IPS-11a (cell line): ENCODE results near the gene FBXW4.

ENCODE experiments used
- H3K4me3 ChIP-seq: one replicate; pipeline ENCODE4 v1.5.1; 2013; ENCODE audit warnings: low read depth, low read length, control low read depth

The FBXW4 gene

DNA sequence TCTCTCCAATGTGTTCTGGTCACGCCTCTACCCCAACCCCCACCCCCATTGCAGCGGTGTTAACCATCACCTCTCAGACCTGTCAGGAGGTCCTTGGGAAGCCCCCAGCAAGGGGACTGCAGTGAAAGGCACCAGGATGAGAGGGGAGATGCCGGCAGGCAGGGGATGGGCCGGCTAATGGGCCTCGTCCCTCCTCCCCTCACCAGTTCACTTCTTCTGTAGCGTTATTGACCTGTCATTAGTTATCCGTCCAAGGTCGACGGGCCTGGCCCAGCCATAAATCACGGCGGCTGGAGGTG lies 125.7 kb downstream of the FBXW4 start:
- no peak overlapping the region for H3K4me3 ChIP-seq

DNA sequence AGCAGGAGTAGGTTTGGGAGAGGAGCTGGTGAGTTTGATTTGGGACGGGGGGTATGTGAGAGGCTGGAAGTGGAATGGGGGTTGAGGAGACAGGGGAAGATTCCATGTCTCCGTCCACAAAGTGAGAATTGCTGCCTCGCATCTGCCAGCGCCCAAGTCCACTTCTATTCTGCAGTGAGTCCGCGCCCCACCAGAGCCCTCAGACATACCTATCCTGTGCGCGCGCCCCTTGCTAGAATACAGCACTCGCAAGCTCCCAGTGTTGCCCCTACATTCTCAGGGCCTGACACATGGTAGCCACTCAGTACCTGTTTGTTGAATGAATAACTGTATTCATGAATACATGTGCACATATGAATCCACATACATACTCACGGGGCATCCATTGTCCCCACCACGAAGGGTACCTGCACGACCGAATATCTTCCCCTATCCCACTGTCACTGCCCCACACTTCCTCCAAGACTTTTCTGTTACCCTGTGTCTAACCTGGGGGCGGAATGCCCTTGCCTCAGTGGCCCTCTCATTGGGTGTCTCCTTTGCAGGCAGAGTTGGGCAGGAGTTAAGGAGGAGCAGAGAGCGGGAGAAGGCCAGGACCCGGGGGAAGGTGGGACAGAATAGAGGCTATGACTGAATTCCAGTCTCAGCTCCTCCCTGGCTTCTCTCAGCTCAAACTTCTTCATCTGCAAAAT lies 126.8 kb downstream of the FBXW4 start:
- no peak overlapping the region for H3K4me3 ChIP-seq

DNA sequence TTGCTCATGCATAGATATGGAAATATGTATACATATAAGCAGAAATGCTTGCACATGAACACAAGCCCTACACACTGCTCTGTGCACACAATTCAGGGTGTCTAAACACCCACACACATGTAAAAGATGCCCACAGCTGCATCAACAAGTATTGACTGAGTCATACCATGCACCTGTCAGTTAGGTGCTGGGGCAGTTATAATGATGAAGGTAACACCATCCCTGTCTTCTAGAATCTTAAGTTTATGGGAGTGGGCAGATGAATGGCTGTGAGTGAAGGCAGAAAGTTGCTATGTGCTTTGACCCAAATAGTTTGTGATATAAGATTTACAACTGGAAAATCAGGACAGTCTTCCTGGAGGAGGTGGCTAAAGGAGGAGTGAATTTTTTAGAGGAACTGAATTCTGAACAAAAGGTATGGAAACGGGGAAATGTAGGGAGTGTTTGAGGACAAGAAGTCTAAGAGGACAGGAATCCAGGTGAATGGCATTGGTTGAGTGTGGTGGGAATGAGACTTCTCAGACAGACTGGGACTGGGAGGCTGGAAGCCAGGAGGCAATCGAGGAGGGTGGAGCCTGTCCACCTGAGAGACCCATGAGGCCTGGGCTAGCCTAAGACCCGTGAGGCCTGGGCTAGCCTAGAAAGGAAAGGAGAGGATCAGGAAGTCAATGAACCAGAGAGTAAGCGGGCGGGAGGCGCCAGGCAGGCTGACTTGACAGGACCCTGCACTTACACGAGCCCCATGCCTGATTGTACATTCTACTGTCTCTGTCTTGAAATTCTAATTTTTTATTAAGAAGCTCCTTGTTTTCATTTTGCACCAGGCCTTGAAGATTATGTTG lies 127.6 kb downstream of the FBXW4 start:
- H3K4me3 ChIP-seq: no peak overlapping the region

DNA sequence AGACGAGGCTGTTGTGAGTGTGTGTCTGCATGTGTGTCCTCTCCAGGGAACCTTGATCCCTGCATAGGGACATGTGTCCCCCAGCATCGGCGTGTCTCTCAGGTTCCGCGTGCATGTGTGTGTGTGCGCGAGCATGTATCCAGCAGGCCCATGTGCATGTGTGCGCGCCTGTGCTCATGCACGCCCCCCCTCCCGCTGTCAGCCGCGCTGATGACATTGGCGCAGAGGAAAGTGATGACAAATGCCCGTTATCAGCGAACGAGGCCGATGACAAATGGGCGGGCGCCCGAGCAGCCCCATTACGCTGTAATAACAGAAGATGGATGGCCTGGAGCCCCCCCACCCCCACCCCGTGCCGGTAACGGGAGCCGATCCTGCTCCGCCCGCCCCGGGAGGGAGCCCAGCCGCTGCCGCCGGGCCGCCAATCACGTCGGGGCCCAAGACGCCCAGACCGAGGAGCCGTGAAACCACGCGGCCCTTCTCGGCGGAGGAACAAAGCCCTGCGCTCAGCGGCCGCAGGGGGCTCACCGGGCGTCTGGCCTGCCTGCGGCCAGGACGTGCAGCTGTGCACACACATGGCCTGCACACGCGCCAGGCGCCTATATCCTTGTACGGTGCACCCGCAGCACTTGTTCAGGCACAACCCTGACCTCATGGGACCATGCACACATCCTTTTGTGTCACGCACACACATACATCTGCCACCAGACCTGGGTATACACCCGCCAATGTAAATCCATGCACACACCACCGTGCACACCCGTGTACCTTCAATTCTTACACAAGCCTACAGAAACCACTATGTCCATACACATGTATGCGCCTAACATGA lies 128.4 kb downstream of the FBXW4 start:
- no peak overlapping the region for H3K4me3 ChIP-seq

DNA sequence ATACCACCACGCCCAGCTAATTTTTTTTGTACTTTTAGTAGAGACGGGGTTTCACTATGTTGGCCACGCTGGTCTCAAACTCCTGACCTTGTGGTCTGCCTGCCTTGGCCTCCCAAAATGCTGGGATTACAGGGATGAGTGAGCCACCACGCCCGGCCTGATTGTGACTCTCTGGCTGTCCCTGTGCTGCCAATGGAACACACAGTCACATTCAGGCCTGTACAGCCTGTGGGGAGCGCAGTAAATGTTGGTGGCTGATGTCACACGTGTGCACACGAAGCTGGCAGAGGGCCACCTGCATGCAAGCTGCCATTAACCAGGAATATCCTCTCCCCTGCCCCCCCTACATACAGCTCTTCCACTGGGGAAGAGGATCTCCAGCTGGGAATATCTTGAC lies 129.0 kb downstream of the FBXW4 start:
- no peak overlapping the region for H3K4me3 ChIP-seq

DNA sequence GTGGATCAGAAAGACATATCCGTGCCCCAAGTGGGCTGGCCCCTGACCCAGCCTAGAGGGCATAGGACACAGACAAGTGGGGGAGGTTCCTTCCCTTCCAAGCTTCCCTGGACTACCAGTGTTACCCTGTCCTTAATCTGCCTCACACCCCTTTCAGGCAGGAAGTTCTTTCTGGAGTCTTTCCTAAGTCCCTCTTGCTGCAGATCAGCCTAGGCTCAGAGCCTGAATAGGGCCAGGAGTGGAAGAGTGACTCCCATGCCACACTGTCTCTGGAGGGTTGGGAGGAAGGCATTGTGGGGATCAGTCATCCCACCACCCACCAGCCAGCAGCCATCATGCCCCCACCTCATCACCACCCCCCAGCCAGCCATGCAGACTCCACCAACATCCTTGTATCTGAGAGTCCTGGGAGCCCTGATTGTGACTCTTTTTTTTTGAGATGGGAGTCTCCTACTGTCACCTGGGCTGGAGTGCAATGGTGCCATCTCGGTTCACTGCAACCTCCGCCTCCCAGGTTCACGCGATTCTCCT lies 129.5 kb downstream of the FBXW4 start:
- H3K4me3 ChIP-seq: no peak overlapping the region

DNA sequence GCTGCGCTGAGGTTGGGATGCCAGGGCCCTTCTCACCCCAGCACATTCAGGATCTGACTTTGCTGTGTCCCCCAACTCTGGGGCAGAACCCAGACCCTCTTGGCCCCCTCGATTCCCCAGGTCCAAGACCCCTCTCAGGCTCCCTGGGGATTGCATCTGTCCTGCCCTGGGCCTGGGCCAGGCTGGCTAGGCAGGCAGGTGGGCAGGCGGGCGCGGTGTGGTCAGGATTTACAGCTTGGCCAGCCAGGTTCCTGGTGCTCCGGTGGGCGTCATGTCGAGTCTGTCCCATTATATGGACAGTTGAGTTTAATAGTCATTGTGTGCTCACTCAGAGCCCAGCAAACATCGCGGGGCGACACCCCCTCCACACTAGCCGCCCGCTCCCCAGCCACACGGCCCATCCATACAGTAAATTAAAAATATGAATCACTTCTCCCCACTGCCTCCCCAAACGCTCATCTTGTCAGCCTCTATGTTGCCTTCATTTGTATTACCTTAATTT lies 130.4 kb downstream of the FBXW4 start:
- no peak overlapping the region for H3K4me3 ChIP-seq

DNA sequence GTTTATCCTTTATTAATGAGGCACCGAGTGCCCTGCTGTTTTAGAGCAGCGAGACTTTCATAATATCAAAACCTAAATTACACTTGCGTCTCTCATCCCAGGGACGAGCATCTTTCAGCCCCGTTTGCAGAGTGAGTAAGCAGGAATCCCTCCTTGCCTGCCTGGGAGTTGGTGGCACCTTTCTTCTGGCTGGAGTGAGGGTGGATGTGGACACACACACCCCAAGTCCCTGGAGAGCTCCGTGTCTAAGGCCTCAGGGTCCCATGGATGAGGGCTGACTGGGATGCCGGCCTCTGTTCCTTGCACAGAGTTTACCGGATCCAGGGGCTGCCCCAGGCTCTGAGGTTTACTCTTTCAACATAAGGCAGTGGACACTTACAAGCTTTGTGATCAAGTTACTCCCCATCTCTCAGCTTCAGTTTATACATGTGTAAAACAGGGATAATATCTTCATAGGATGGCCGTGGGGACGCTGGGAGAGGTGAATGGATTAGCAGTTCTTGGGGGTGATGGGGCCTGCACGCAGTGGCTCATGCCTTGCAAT lies 131.4 kb downstream of the FBXW4 start:
- H3K4me3 ChIP-seq: no peak overlapping the region

DNA sequence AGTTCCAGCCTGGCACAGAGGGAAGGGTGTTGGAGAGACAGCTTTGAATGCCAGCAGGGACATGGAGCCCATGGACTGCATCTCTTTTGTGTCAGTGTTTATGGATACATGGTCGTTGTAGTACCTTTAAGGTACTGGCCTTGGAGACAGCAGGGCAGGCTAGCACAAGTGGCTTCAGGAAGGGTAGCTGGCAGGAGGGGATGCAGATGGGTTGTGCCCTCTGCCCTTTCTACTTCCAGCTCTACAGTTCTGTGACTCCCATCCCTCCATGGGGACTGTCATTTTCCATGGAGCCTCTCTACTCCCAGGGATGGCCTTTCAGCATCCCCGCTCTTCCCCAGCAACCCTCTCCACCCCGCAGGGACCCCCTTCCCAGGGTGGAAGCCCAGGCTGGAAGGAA lies 132.0 kb downstream of the FBXW4 start:
- no peak overlapping the region for H3K4me3 ChIP-seq

DNA sequence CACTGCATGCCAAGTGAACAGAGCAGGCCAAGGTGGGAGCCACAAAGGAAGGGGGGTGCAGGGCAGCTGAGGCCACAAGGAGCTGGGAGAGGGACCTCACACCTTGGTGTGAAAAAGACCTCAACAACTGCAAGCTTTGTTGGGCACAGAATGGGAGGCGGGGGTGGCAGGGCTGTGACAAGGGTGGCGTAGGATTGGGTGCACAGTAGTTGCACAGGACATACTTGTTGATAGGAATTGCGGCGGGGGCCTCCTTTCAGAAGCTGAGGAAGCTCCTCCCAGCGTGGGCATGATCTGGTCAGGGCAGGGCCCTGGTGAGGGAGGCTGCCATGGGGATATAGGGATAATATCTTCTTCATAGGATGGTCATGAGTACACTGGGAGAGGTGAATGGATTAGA lies 132.7 kb downstream of the FBXW4 start:
- H3K4me3 ChIP-seq: no peak overlapping the region

DNA sequence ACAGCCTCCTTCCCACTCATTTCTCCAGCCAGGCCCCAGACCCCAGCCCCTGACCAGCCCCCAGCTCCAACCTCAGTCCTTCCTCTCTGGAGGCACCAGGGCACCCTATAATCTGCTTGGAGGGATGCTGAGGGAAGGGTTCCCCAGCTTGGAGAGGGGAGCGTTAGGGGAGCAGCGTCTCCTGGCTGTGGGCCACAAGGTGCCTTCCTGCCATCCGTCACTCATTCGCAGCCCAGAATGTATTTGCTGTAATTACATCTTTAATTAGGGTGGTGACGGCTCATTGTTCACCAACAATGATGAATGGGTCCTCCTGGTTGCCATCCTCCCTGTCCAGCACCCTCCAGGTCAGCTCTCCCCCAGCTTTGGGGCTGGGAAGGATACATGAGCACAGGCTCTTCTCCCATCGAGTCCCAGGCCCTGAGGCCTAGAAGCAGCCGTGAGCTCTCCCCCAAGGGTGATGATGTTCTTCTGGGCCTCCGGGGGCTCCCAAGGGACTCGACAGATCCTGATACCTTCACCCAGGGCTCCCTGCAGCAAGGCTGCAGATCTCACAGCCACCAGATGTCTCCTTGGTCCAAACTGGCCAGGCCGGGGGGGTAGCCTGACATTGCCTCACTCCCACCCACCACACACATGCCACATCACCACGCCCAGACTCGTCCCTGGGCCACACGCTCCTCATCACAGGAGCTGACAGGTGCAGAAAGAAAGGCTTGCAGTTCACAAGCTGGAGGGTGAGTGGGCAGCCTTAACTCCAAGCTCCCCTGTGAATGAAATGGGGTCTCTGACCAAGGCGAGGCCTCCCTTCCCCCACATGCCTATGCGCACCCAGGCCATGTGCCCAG lies 133.7 kb downstream of the FBXW4 start:
- no peak overlapping the region for H3K4me3 ChIP-seq
